Ecto neural progenitor cell (in vitro differentiated cells): ENCODE results near the gene KIAA2012.
"Not testable (repeated sequence)": the region's sequence is repeated elsewhere in the genome, so short reads cannot be mapped to it uniquely, and the experiment has no call there.

Experiments used
- DNase-seq: peaks from one replicate; pipeline ENCODE4 v3.0.0-alpha.2; 2018; ENCODE audit warnings: low spot score

KIAA2012 gene

GRCh38 chr2:202201220-202202160 is 128.4 kb downstream of the KIAA2012 start:
- no peak for DNase-seq

GRCh38 chr2:202203348-202203747 is 130.3 kb downstream of the KIAA2012 start:
- no peak for DNase-seq

- DNase-seq, result no peak
Observed at GRCh38 chr2:202204855-202205254, 131.8 kb downstream of the KIAA2012 start.

GRCh38 chr2:202208526-202208925 is 135.5 kb downstream of the KIAA2012 start:
- DNase-seq, result no peak

- no peak for DNase-seq
Observed at GRCh38 chr2:202215179-202215578, 142.1 kb downstream of the KIAA2012 start.

GRCh38 chr2:202221873-202222272 is 148.8 kb downstream of the KIAA2012 start:
- no peak for DNase-seq

- no peak for DNase-seq
Observed at GRCh38 chr2:202237787-202238233, 164.8 kb downstream of the KIAA2012 start.

GRCh38 chr2:202238234-202239197 is 165.5 kb downstream of the KIAA2012 start, which contains the start of gene SUMO1:
TSS of gene SUMO1 (minus strand) at chr2:202238597. CDS start at chr2:202238451, 146 bp downstream.
- peak; percentile 94 for DNase-seq

GRCh38 chr2:202247710-202248109 is 174.7 kb downstream of the KIAA2012 start:
- not testable (repeated sequence) for DNase-seq

GRCh38 chr2:202249521-202250253 is 176.6 kb downstream of the KIAA2012 start:
- no peak for DNase-seq

- DNase-seq, result no peak
Observed at GRCh38 chr2:202251494-202251893, 178.4 kb downstream of the KIAA2012 start.
